Pancreas (tissue), 10 donors: ENCODE results near the gene DLG4. TPM values are rescaled to one million over a fixed set of nuclear protein-coding genes. Genes with fewer than 3 reads are reported as not detected.

Source experiments
- ATAC-seq, 4 donors: fragments of 200-7000 bp; cut with Tn5 transposase; one replicate each; pipeline versions ENCODE4 v1.8.0 to v1.9.1; 2020; ENCODE audit warnings: mild to moderate bottlenecking in 4 of 4, moderate library complexity in 4 of 4
- DNase-seq, 6 donors: peaks; one replicate each; pipeline ENCODE4 v3.0.0-alpha.2; 2020
- FAIRE-seq: peaks from 2 replicates; lab custom pipeline; 2012; peaks lifted over from hg19 to GRCh38; lab: Jason Lieb, UNC
- H3K27ac ChIP-seq, 4 donors: fragments of 200-600 bp; sonication (generic); 1 replicate in 3 of 4; 2 replicates in 1 of 4; pipeline versions ENCODE4 v1.5.0 to v1.8.0; 2020
- H3K27me3 ChIP-seq, 4 donors: fragments of 200-600 bp; one replicate each; pipeline ENCODE4 v1.8.0; 2021
- H3K36me3 ChIP-seq, 3 donors: fragments of 200-600 bp; sonication (generic) in 1 of 3; one replicate each; pipeline versions ENCODE4 v1.5.0 to v1.8.0; 2020 to 2021
- H3K4me1 ChIP-seq, 3 donors: fragments of 200-600 bp; one replicate each; pipeline ENCODE4 v1.8.0; 2021
- H3K4me3 ChIP-seq, 4 donors: fragments of 200-600 bp; sonication (generic) in 2 of 4; one replicate each; pipeline versions ENCODE4 v1.5.0 to v1.8.0; 2020 to 2021
- H3K9me3 ChIP-seq, 4 donors: fragments of 200-600 bp; one replicate each; pipeline ENCODE4 v1.8.0; 2021
- CTCF ChIP-seq, 4 donors: fragments of 200-600 bp; sonication (generic) in 3 of 4; IDR thresholded peaks; one replicate each; pipeline versions ENCODE4 v1.5.0 to v1.8.0; 2021; ENCODE audit warnings: antibody characterized with exemption in 4 of 4
- WGBS, 2 donors: extraction: QIAGEN DNeasy Blood & Tissue Kit; methylation state at CpG; one replicate each; pipeline ENCODE4 v1.1.7; 2013; 5-methylcytosine and 5-hydroxymethylcytosine counted together
- intact Hi-C, 3 donors: fragments of 100-400 bp; cut with DNase I; formaldehyde crosslinking; loops; one replicate each; pipeline versions ENCODE4 v1.11.1 to v1.14.2; 2022
- polyA plus RNA-seq, 2 donors: library from polyadenylated mRNA; stranded (reverse); fragments of 200-250 nt; gene quantifications; one replicate each; pipeline ENCODE4 v1.2.3, GENCODE V29; 2013
- total RNA-seq, 6 donors: library from RNA; stranded (reverse); fragmentation: NEBNext Ultra II Directional in 4 of 6; extraction: Animal tissue kit (Norgen Biotek cat#: 25700) in 4 of 6; gene quantifications; one replicate each; pipeline versions ENCODE4 v1.2.1 to v1.2.4, GENCODE V29; 2021 to 2023
- donor health status: healthy with polysubstance abuse.
- donor health status: DM: no; HTN: no; CAD: no; lungs with moderate emphysema.
- donor health status: DM: no; HTN: no; CAD: no.
- donor health status: control.
- donor health status: control.
- donor health status: Bipolar disorder and iron deficiency.
- donor health status: DM: yes; HTN: yes; CAD: no.
- donor health status: DM: no; HTN: no; CAD: no.
- donor health status: DM: no; HTN: no; CAD: no.
- donor health status: DM: yes; HTN: yes; CAD: no.

The DLG4 gene
- total and polyA plus RNA-seq, 8 donors: 2.8 to 19.8 (median 7.8) TPM

GRCh38 chr17:7262192-7262934 lies 42.7 kb upstream of the DLG4 start, which contains the start of gene CLDN7:
TSS of gene CLDN7 (minus strand) at chr17:7262478. CDS start at chr17:7262043, 435 bp downstream.
- TF ChIP-seq CTCF (IDR thresholded peaks at IDR 0.05): peak in 1 of 4 donors; percentile 9
- Histone ChIP-seq H3K4me1 (peaks cover 0 to 9% (median 6%) of the 10 kb centered on the region in 3 donors), H3K4me3 (peak within 1 kb of the TSS; percentile 50 to 83 (median 74)), H3K27me3 (no peaks in the 10 kb centered on the region), H3K27ac (peak within 1 kb of the TSS; percentile 97 to 99 (median 98)), H3K9me3 (no peaks in the 10 kb centered on the region), H3K36me3 (peaks cover 0 to 4% (median 2%) of the 10 kb centered on the region in 3 donors)
- WGBS, 2 donors: 1 to 2% methylated on average over 51 to 64 of the region's 64 CpGs
- ATAC-seq (peak; percentile 79 to 86 (median 84)), FAIRE-seq (no peak), DNase-seq (peak; percentile 93 to 97 (median 96))
- intact Hi-C loops: loop anchor here in 1 of 3 donors (10.0 kb wide), 1 partner anchor 52 kb away; the partner anchor contains the start of gene GPS2

GRCh38 chr17:7261379-7262191 lies 41.9 kb upstream of the DLG4 start:
- H3K4me3 ChIP-seq: peak overlapping the region; percentile 50 to 83 (median 74)
- WGBS, 2 donors: 3 to 5% methylated on average over 62 to 71 of the region's 71 CpGs
- TF ChIP-seq CTCF (IDR thresholded peaks at IDR 0.05): no peak
- ATAC-seq (peak; percentile 10 to 25 (median 12)), FAIRE-seq (no peak), DNase-seq (peak in 5 of 6 donors; percentile 50 to 81 (median 63))
- peaks cover 0 to 10% (median 4%) of the 10 kb centered on the region in 3 donors for H3K36me3 ChIP-seq
- H3K4me1 ChIP-seq: peaks cover 0 to 9% (median 6%) of the 10 kb centered on the region in 3 donors
- H3K9me3 ChIP-seq: no peaks in the 10 kb centered on the region
- no peaks in the 10 kb centered on the region for H3K27me3 ChIP-seq
- H3K27ac ChIP-seq: peak overlapping the region; percentile 97 to 99 (median 98)
- intact Hi-C loops: loop anchor here in 1 of 3 donors (10.0 kb wide), 1 partner anchor 53 kb away; the partner anchor contains the start of gene GPS2

- WGBS, 2 donors: 3% methylated on average over 52 to 54 of the region's 54 CpGs
- Histone ChIP-seq H3K4me1 (peaks cover 0 to 9% (median 6%) of the 10 kb centered on the region in 3 donors), H3K27me3 (no peaks in the 10 kb centered on the region), H3K9me3 (no peaks in the 10 kb centered on the region), H3K4me3 (peak overlapping the region; percentile 50 to 83 (median 74)), H3K27ac (peak overlapping the region; percentile 97 to 99 (median 98)), H3K36me3 (peaks cover 4 to 10% (median 6%) of the 10 kb centered on the region in 3 donors)
- TF ChIP-seq CTCF (IDR thresholded peaks at IDR 0.05): no peak
- ATAC-seq: peak; percentile 64 to 72 (median 70)
- DNase-seq: peak; percentile 82 to 94 (median 87)
- FAIRE-seq: no peak
- intact Hi-C loops: loop anchor here in 1 of 3 donors (10.0 kb wide), 1 partner anchor 54 kb away; the partner anchor contains the start of gene GPS2
These were observed 41.2 kb upstream of the DLG4 start for GRCh38 chr17:7260651-7261378.

GRCh38 chr17:7260151-7260550 lies 40.5 kb upstream of the DLG4 start:
- Histone ChIP-seq H3K4me3 (peak overlapping the region in 3 of 4 donors; percentile 68 to 83 (median 81)), H3K27me3 (no peaks in the 10 kb centered on the region), H3K36me3 (peaks cover 4 to 15% (median 6%) of the 10 kb centered on the region in 3 donors), H3K9me3 (no peaks in the 10 kb centered on the region), H3K27ac (peak overlapping the region; percentile 97 to 99 (median 98)), H3K4me1 (peaks cover 0 to 9% (median 6%) of the 10 kb centered on the region in 3 donors)
- no peak for TF ChIP-seq CTCF (IDR thresholded peaks at IDR 0.05)
- intact Hi-C loops: loop anchor here in 1 of 3 donors (10.0 kb wide), 1 partner anchor 55 kb away; the partner anchor contains the start of gene GPS2
- WGBS, 2 donors: 59 to 62% methylated on average over 4 of the region's 4 CpGs
- ATAC-seq (no peak), FAIRE-seq (no peak), DNase-seq (peak in 2 of 6 donors; percentile 50 to 60)
